ENCODE data around the gene RTF1. TPM values are rescaled to one million over a fixed set of nuclear protein-coding genes. Genes with fewer than 3 reads are reported as not detected.
A peak's percentile ranks its signal among the peaks of the same experiment; 100 is the strongest.

Gene RTF1
- total RNA-seq, 1 donor from 2014 or later = 30.5 TPM

DNA sequence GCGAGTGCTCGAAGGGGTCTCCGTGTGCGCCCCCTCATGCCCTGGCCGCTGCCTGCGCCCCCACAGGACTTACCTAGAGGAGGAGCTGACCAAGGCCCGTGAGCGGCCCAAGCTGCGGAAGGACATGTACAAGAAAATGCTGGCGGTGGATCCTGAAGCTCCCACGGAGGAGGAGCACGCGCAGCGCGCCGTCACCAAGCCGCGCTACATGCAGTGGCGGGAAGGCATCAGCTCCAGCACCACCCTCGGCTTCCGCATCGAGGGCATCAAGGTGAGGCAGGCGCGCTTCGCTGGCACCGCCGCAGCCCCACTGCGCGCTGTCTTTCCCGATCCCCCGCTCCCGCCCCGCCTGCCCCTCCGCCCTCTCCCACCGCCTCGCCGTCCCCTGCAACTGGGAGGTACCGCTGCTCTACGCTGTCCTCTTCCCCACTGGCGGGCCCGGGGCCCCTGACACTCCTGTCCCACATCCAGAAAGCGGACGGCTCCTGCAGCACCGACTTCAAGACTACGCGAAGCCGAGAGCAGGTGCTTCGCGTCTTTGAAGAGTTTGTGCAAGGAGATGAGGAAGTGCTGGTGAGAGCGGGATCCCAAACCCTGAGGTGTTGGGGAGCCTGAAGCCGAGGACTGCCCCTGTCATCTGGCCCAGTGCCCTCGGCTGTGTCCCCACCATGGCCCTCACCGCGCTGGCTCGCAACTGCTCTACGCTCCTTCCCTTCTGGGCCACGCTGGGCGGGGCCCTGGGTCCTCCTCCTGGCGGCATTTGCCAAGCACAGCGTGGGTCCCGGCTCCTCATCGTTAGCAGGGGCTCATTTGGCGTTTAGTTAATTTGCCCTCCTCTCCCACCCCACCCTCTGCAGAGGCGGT lies 85.3 kb downstream of the RTF1 start:
- Mint-ChIP-seq H3K9me3 (ENCODE audit: low read depth) (no peaks in the 10 kb centered on the region), H3K4me1 (ENCODE audit: low read depth) (peaks cover 16% of the 10 kb centered on the region), H3K36me3 (ENCODE audit: low read depth) (peaks cover 1% of the 10 kb centered on the region), H3K4me3 (ENCODE audit: unreplicated experiment) (peak overlapping the region; percentile 57), H3K27ac (ENCODE audit: unreplicated experiment) (no peak overlapping the region), H3K27me3 (ENCODE audit: low read depth) (peaks cover 56% of the 10 kb centered on the region)
- TF ChIP-seq CTCF (IDR thresholded peaks at IDR 0.05) = no peak
- DNase-seq (ENCODE audit: low spot score) = no peak

DNA sequence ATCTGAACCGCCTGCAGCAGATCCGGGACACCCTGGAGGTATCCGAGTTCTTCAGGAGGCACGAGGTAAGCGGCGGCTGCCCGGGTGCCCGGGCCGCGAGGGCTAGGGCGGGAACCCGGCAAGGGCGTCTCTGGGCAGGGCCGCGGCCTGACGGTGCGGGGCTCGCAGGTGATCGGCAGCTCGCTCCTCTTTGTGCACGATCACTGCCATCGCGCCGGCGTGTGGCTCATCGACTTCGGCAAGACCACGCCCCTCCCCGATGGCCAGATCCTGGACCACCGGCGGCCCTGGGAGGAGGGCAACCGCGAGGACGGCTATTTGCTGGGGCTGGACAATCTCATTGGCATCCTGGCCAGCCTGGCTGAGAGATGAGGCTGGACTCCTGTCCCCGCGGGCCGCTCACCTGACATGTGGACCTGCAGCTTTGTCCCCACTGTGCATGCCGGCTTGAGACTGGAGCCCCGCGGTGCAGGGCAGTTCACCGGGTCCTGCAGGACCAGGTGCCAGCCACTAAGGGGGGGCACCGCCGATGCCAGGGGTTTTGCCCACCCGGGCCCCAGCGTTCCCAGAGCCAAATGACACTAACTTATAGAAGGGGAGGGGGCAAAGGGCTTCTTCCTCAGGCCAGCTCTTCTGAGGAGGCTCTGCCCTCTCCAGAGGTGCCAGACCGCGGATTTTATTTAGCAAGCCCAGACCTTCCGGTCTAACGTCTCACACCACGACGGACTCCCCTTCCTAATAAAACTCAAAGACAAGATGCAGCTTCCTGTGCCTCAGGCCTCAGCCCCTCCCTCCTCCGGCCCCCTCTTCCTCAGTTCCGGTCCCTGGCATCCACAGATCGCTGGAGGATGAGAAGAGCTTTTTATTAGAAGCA lies 86.1 kb downstream of the RTF1 start:
- no peaks in the 10 kb centered on the region for H3K36me3 Mint-ChIP-seq (ENCODE audit: low read depth)
- peak overlapping the region; percentile 57 for H3K4me3 Mint-ChIP-seq (ENCODE audit: unreplicated experiment)
- DNase-seq (ENCODE audit: low spot score) = no peak
- peaks cover 50% of the 10 kb centered on the region for H3K27me3 Mint-ChIP-seq (ENCODE audit: low read depth)
- no peak overlapping the region for H3K27ac Mint-ChIP-seq (ENCODE audit: unreplicated experiment)
- no peak for TF ChIP-seq CTCF (IDR thresholded peaks at IDR 0.05)
- H3K4me1 Mint-ChIP-seq (ENCODE audit: low read depth) = peaks cover 16% of the 10 kb centered on the region
- H3K9me3 Mint-ChIP-seq (ENCODE audit: low read depth) = no peaks in the 10 kb centered on the region

GRCh38 chr15:41503669-41504010 lies 86.7 kb downstream of the RTF1 start:
- Mint-ChIP-seq H3K27ac (ENCODE audit: unreplicated experiment) (no peak overlapping the region), H3K9me3 (ENCODE audit: low read depth) (no peaks in the 10 kb centered on the region), H3K36me3 (ENCODE audit: low read depth) (no peaks in the 10 kb centered on the region), H3K27me3 (ENCODE audit: low read depth) (peaks cover 45% of the 10 kb centered on the region), H3K4me3 (ENCODE audit: unreplicated experiment) (no peak overlapping the region), H3K4me1 (ENCODE audit: low read depth) (peaks cover 16% of the 10 kb centered on the region)
- DNase-seq (ENCODE audit: low spot score) = no peak
- TF ChIP-seq CTCF (IDR thresholded peaks at IDR 0.05) = no peak

- no peak overlapping the region for H3K4me3 Mint-ChIP-seq (ENCODE audit: unreplicated experiment)
- no peaks in the 10 kb centered on the region for H3K9me3 Mint-ChIP-seq (ENCODE audit: low read depth)
- H3K36me3 Mint-ChIP-seq (ENCODE audit: low read depth) = no peaks in the 10 kb centered on the region
- peaks cover 34% of the 10 kb centered on the region for H3K27me3 Mint-ChIP-seq (ENCODE audit: low read depth)
- peaks cover 16% of the 10 kb centered on the region for H3K4me1 Mint-ChIP-seq (ENCODE audit: low read depth)
- no peak for DNase-seq (ENCODE audit: low spot score)
- no peak for TF ChIP-seq CTCF (IDR thresholded peaks at IDR 0.05)
- no peak overlapping the region for H3K27ac Mint-ChIP-seq (ENCODE audit: unreplicated experiment)
Measured at GRCh38 chr15:41504751-41505492, 88.0 kb downstream of the RTF1 start.

DNA sequence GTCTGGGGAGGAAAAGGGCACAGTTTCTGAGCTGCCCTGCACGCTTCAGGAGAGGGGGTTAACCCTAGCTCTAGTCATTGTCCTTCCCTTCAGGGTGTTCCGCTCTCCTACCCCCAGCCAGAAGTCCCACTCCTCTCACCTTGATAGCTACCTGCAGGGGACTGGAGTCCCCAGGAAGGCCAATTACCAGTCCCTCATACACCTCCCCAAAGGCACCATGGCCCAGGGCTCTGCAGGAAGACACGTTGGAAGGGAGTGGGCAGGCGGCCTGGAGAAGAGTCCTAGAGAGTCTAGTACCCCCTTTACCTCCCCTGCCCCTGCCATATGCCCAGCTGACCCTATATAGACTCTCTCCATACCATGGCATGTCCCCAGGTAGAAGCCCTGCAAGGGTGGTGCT lies 88.9 kb downstream of the RTF1 start:
- Mint-ChIP-seq H3K4me3 (ENCODE audit: unreplicated experiment) (no peak overlapping the region), H3K9me3 (ENCODE audit: low read depth) (no peaks in the 10 kb centered on the region), H3K27ac (ENCODE audit: unreplicated experiment) (no peak overlapping the region), H3K27me3 (ENCODE audit: low read depth) (peaks cover 36% of the 10 kb centered on the region), H3K36me3 (ENCODE audit: low read depth) (no peaks in the 10 kb centered on the region), H3K4me1 (ENCODE audit: low read depth) (peaks cover 16% of the 10 kb centered on the region)
- no peak for DNase-seq (ENCODE audit: low spot score)
- no peak for TF ChIP-seq CTCF (IDR thresholded peaks at IDR 0.05)
